ENCODE results near the gene RSPO3.

- TF ChIP-seq CTCF (IDR thresholded peaks at IDR 0.05), result no peak
- TF ChIP-seq POLR2A (IDR thresholded peaks at IDR 0.05), result no peak
Observed at GRCh38 chr6:127216810-127217789, 98.6 kb downstream of the RSPO3 start.
